GM19438 (cell line): ENCODE data around the gene YWHAQ.
"Not testable (repeated sequence)": the region's sequence is repeated elsewhere in the genome, so short reads cannot be mapped to it uniquely, and the experiment has no call there.

Experiments
- ATAC-seq: cut with Tn5 transposase; IDR thresholded peaks from one replicate; pipeline ENCODE4 v1.9.1; 2021; ENCODE audit warnings: low read depth; ENCODE audit not compliant: unreplicated experiment

Gene YWHAQ

GRCh38 chr2:9556121-9556743 is 74.6 kb downstream of the YWHAQ start:
- ATAC-seq: peak; percentile 7

- ATAC-seq: peak; percentile 89
Observed at GRCh38 chr2:9555297-9556120, 75.3 kb downstream of the YWHAQ start, which contains the start of gene ADAM17. ADAM17 (minus strand) TSS chr2:9555830; CDS start chr2:9555605, 225 bp downstream.

- ATAC-seq: no peak
Observed at GRCh38 chr2:9554921-9555296, 75.9 kb downstream of the YWHAQ start.

GRCh38 chr2:9552219-9553178 is 78.3 kb downstream of the YWHAQ start:
- ATAC-seq: no peak

GRCh38 chr2:9550859-9551391 is 79.9 kb downstream of the YWHAQ start:
- not testable (repeated sequence) for ATAC-seq

GRCh38 chr2:9549420-9549819 is 81.4 kb downstream of the YWHAQ start:
- ATAC-seq: no peak

- peak; percentile 37 for ATAC-seq
Observed at GRCh38 chr2:9548506-9548905, 82.3 kb downstream of the YWHAQ start.

GRCh38 chr2:9547262-9547991 is 83.4 kb downstream of the YWHAQ start:
- ATAC-seq: no peak

GRCh38 chr2:9545502-9545901 is 85.3 kb downstream of the YWHAQ start:
- no peak for ATAC-seq

- no peak for ATAC-seq
Observed at GRCh38 chr2:9543557-9543956, 87.2 kb downstream of the YWHAQ start.

GRCh38 chr2:9539531-9539930 is 91.3 kb downstream of the YWHAQ start:
- ATAC-seq: no peak

- no peak for ATAC-seq
Observed at GRCh38 chr2:9538000-9538507, 92.7 kb downstream of the YWHAQ start.

GRCh38 chr2:9536504-9536903 is 94.3 kb downstream of the YWHAQ start:
- no peak for ATAC-seq

GRCh38 chr2:9535177-9535576 is 95.6 kb downstream of the YWHAQ start:
- ATAC-seq: no peak
